GM12878 (cell line): Measurements from ENCODE around the gene PKLR. TPM values are rescaled to one million over a fixed set of nuclear protein-coding genes. Genes with fewer than 3 reads are reported as not detected.

Experiments used
- ASH2L ChIP-seq: fragments of 300-600, 200-600 bp; sonication (generic); IDR thresholded peaks from 2 replicates; pipeline ENCODE4 v1.6.1; 2017; ENCODE audit warnings: low read depth, mild to moderate bottlenecking, borderline replicate concordance
- ATF3 ChIP-seq: IDR thresholded peaks from 2 replicates; pipeline ENCODE4 v1.6.1; 2011; ENCODE audit warnings: low read depth, mild to moderate bottlenecking, low read length, moderate library complexity, borderline replicate concordance; ENCODE audit errors: extremely low read depth
- ATF7 ChIP-seq: fragments of 450-650 bp; IDR thresholded peaks from 2 replicates; pipeline ENCODE4 v1.6.1; 2016; ENCODE audit warnings: low read depth, mild to moderate bottlenecking
- BACH1 ChIP-seq: fragments of 450-650 bp; IDR thresholded peaks from 2 replicates; pipeline ENCODE4 v1.6.1; 2017; ENCODE audit warnings: mild to moderate bottlenecking, borderline replicate concordance
- CHD2 ChIP-seq: IDR thresholded peaks from 2 replicates; pipeline ENCODE4 v1.6.1; 2011; ENCODE audit warnings: low read depth, low read length, improper control_type of control experiment, borderline replicate concordance
- FOXK2 ChIP-seq: fragments of 450-650 bp; IDR thresholded peaks from 2 replicates; pipeline ENCODE4 v1.6.1; 2017; ENCODE audit warnings: mild to moderate bottlenecking, moderate library complexity
- KLF5 ChIP-seq: fragments of 450-650 bp; IDR thresholded peaks from 2 replicates; pipeline ENCODE4 v1.6.1; 2014; ENCODE audit warnings: mild to moderate bottlenecking; ENCODE audit not compliant: partially characterized antibody
- MEF2A ChIP-seq: IDR thresholded peaks from 2 replicates; pipeline ENCODE4 v1.6.1; 2011; ENCODE audit warnings: low read depth, mild to moderate bottlenecking, low read length, moderate library complexity; ENCODE audit not compliant: insufficient read depth
- MYC ChIP-seq: IDR thresholded peaks from 2 replicates; pipeline ENCODE4 v1.6.1; 2011; ENCODE audit warnings: mild to moderate bottlenecking, low read length, moderate library complexity, inconsistent platforms; ENCODE audit not compliant: insufficient read depth, insufficient replicate concordance, insufficient read length, severe bottlenecking
- NFYA ChIP-seq: IDR thresholded peaks from 2 replicates; pipeline ENCODE4 v1.6.1; 2011; ENCODE audit warnings: low read depth, mild to moderate bottlenecking, low read length, improper control_type of control experiment, borderline replicate concordance
- NKRF ChIP-seq: fragments of 450-650 bp; conservative IDR thresholded peaks from 2 replicates; pipeline ENCODE4 v1.6.1; 2017; ENCODE audit warnings: mild to moderate bottlenecking, moderate library complexity
- PKNOX1 ChIP-seq: fragments of 450-650 bp; IDR thresholded peaks from 2 replicates; pipeline ENCODE4 v1.6.1; 2016; ENCODE audit warnings: mild to moderate bottlenecking
- POLR2AphosphoS2 ChIP-seq: IDR thresholded peaks from 2 replicates; pipeline ENCODE4 v1.6.1; 2011; ENCODE audit warnings: low read depth, mild to moderate bottlenecking, low read length, improper control_type of control experiment, moderate library complexity
- RAD21 ChIP-seq: IDR thresholded peaks from 2 replicates; pipeline ENCODE4 v1.6.1; 2011; ENCODE audit warnings: mild to moderate bottlenecking, low read depth, low read length, moderate library complexity; ENCODE audit not compliant: insufficient read depth
- RBBP5 ChIP-seq: fragments of 200-600 bp; sonication (generic); conservative IDR thresholded peaks from 2 replicates; pipeline ENCODE4 v1.6.1; 2016
- SIX5 ChIP-seq: IDR thresholded peaks from 2 replicates; pipeline ENCODE4 v1.6.1; 2011; ENCODE audit warnings: mild to moderate bottlenecking, low read depth, low read length, moderate library complexity; ENCODE audit not compliant: severe bottlenecking
- SREBF1 ChIP-seq: IDR thresholded peaks from 2 replicates; pipeline ENCODE4 v1.6.1; 2012; ENCODE audit warnings: mild to moderate bottlenecking, low read length
- SRF ChIP-seq, 2 experiments: IDR thresholded peaks; 2 replicates each; pipeline ENCODE4 v1.6.1; 2011; ENCODE audit warnings: low read depth in 2 of 2, low read length in 2 of 2, mild to moderate bottlenecking in 1 of 2, moderate library complexity in 1 of 2
- STAT3 ChIP-seq: IDR thresholded peaks from 2 replicates; pipeline ENCODE4 v1.6.1; 2011; ENCODE audit warnings: low read depth, low read length, improper control_type of control experiment
- SUPT20H ChIP-seq: IDR thresholded peaks from 2 replicates; pipeline ENCODE4 v1.6.1; 2011; ENCODE audit warnings: low read depth, mild to moderate bottlenecking, low read length, moderate library complexity, borderline replicate concordance; ENCODE audit not compliant: control insufficient read depth
- ZNF384 ChIP-seq: IDR thresholded peaks from 2 replicates; pipeline ENCODE4 v1.6.1; 2012; ENCODE audit warnings: low read depth, mild to moderate bottlenecking, low read length, improper control_type of control experiment, borderline replicate concordance
- ZNF687 ChIP-seq: fragments of 450-650 bp; IDR thresholded peaks from 2 replicates; pipeline ENCODE4 v1.6.1; 2017; ENCODE audit warnings: mild to moderate bottlenecking, moderate library complexity
- ZSCAN29 ChIP-seq: fragments of 450-650 bp; IDR thresholded peaks from 2 replicates; pipeline ENCODE4 v1.6.1; 2017; ENCODE audit warnings: mild to moderate bottlenecking, moderate library complexity
- polyA plus RNA-seq, 11 experiments: library from polyadenylated mRNA; depleted of rRNA in 4 of 11; unstranded in 6 of 11; stranded (reverse) in 5 of 11; fragments of >200 nt; fragmentation: Nextera tagmentation in 4 of 11; fragmentation: Illumina TruSeq in 1 of 11; extraction: Ambion mirVana in 4 of 11; extraction: Trizol in 1 of 11; gene quantifications; 1 replicate in 1 of 11; 2 replicates in 10 of 11; pipeline versions ENCODE4 v1.2.1 to v1.2.3, GENCODE V29; 2011 to 2016; ENCODE audit warnings: inconsistent platforms in 2 of 11, missing spikeins in 2 of 11, low read depth in 1 of 11
- total RNA-seq, 4 experiments: library from RNA; depleted of rRNA in 3 of 4; stranded (reverse); fragments of >200 nt in 3 of 4; fragmentation: Illumina TruSeq in 1 of 4; extraction: Trizol in 1 of 4; gene quantifications; 2 replicates each; pipeline versions ENCODE4 v1.2.1 to v1.2.3, GENCODE V29; 2013 to 2021

PKLR gene
- total and polyA plus RNA-seq, 10 of the 15 experiments (the other 5 are each of a cell fraction or from before 2014, with no cell fraction given): 0.04 to 0.15 (median 0.08) TPM; not detected in 7

GRCh38 chr1:155324037-155324716, 22.9 kb upstream of the PKLR start (continued):
- peak; percentile 23; the same call in 1 of the 2 replicates for TF ChIP-seq ZNF687
- TF ChIP-seq PKNOX1: peak; percentile 53; the same call in 1 of the 2 replicates
- no peak for TF ChIP-seq KLF5
- no peak for TF ChIP-seq FOXK2
- TF ChIP-seq NKRF: peak; percentile 83
- no peak for TF ChIP-seq MEF2A
- TF ChIP-seq NFYA: no peak
- TF ChIP-seq ASH2L: no peak
- no peak; the same call in 1 of the 2 replicates for TF ChIP-seq BACH1
- TF ChIP-seq STAT3: no peak
- TF ChIP-seq SIX5: no peak
- peak; percentile 41; the same call in 1 of the 2 replicates for TF ChIP-seq CHD2
- peak; percentile 80; the same call in 1 of the 2 replicates for TF ChIP-seq ATF3
- TF ChIP-seq RBBP5: no peak
- TF ChIP-seq MYC: no peak
- no peak for TF ChIP-seq ZNF384
- TF ChIP-seq SUPT20H: no peak
- no peak for TF ChIP-seq ZSCAN29
- TF ChIP-seq POLR2AphosphoS2: no peak
- TF ChIP-seq SRF (IDR thresholded peaks at IDR 0.05; ENCODE audit: low read depth in 2 of 2, low read length in 2 of 2): no peak; a peak in 1 of 4 replicates
- TF ChIP-seq ATF7: 0 out of 2 replicates have a peak, but pooled peaks have one; percentile 27
- TF ChIP-seq RAD21: no peak
- TF ChIP-seq SREBF1: no peak
